C4-2B (cell line): ENCODE measurements around the gene F12.

Experiments used
- H3K27ac ChIP-seq: fragments of 450-650 bp; 2 replicates; pipeline ENCODE4 v1.5.1; 2017
- CTCF ChIP-seq: fragments of 450-650 bp; conservative IDR thresholded peaks from 2 replicates; pipeline ENCODE4 v1.5.1; 2017; ENCODE audit warnings: mild to moderate bottlenecking
- ZFX ChIP-seq: fragments of 450-650 bp; IDR thresholded peaks from 2 replicates; pipeline ENCODE4 v1.6.1; 2017

The F12 gene

GRCh38 chr5:177384134-177384533 lies 25.2 kb downstream of the F12 start, which contains the start of gene SLC34A1:
TSS of gene SLC34A1 (plus strand) at chr5:177384434. CDS start at chr5:177385742, 1,308 bp downstream.
- no peak within 1 kb of the TSS for H3K27ac ChIP-seq
- TF ChIP-seq ZFX = no peak
- no peak for TF ChIP-seq CTCF

GRCh38 chr5:177383181-177383580 lies 26.2 kb downstream of the F12 start:
- TF ChIP-seq ZFX = no peak
- TF ChIP-seq CTCF = no peak
- H3K27ac ChIP-seq = no peak overlapping the region

GRCh38 chr5:177382423-177383029 lies 26.8 kb downstream of the F12 start:
- TF ChIP-seq ZFX = no peak
- TF ChIP-seq CTCF = no peak; the same call in 1 of the 2 replicates

GRCh38 chr5:177380805-177381126 lies 28.6 kb downstream of the F12 start:
- TF ChIP-seq CTCF (no peak), ZFX (no peak)
- H3K27ac ChIP-seq = no peak overlapping the region

More at GRCh38 chr5:177382423-177383029, 26.8 kb downstream of the F12 start:
- H3K27ac ChIP-seq = no peak overlapping the region

GRCh38 chr5:177378884-177379883 lies 30.2 kb downstream of the F12 start:
- no peak overlapping the region for H3K27ac ChIP-seq
- TF ChIP-seq ZFX = no peak
- TF ChIP-seq CTCF = no peak

- no peak overlapping the region for H3K27ac ChIP-seq
- no peak for TF ChIP-seq CTCF
- no peak for TF ChIP-seq ZFX
Measured at GRCh38 chr5:177377851-177378776, 31.2 kb downstream of the F12 start.
